Endothelial cell of umbilical vein (primary cell): ENCODE results near the gene GALNT9.

ENCODE experiments used
- GATA2 ChIP-seq: IDR thresholded peaks from 2 replicates; pipeline ENCODE4 v1.7.0; 2011; ENCODE audit warnings: low read depth, mild to moderate bottlenecking, moderate library complexity, mixed read lengths, low read length; ENCODE audit not compliant: insufficient read length, insufficient read depth
- POLR2A ChIP-seq: IDR thresholded peaks from 2 replicates; pipeline ENCODE4 v1.6.1; 2012; ENCODE audit warnings: low read depth, mild to moderate bottlenecking, control low read depth, low read length
- POLR2AphosphoS5 ChIP-seq: IDR thresholded peaks from 2 replicates; pipeline ENCODE4 v1.6.1; 2012; ENCODE audit warnings: low read depth, mild to moderate bottlenecking, control low read depth, low read length, moderate library complexity; ENCODE audit not compliant: insufficient read depth
- TF ChIP-seq, protein P1 (sequence below), 2 donors: IDR thresholded peaks; 1 replicate in 1 of 2; 2 replicates in 1 of 2; pipeline ENCODE4 v1.5.1; 2011; ENCODE audit warnings: low read length in 2 of 2, mild to moderate bottlenecking in 2 of 2, moderate library complexity in 2 of 2, control low read depth in 1 of 2, inconsistent platforms in 1 of 2, low read depth in 1 of 2; ENCODE audit not compliant: insufficient read depth in 1 of 2; ENCODE audit errors: extremely low read depth in 1 of 2

DNA sequence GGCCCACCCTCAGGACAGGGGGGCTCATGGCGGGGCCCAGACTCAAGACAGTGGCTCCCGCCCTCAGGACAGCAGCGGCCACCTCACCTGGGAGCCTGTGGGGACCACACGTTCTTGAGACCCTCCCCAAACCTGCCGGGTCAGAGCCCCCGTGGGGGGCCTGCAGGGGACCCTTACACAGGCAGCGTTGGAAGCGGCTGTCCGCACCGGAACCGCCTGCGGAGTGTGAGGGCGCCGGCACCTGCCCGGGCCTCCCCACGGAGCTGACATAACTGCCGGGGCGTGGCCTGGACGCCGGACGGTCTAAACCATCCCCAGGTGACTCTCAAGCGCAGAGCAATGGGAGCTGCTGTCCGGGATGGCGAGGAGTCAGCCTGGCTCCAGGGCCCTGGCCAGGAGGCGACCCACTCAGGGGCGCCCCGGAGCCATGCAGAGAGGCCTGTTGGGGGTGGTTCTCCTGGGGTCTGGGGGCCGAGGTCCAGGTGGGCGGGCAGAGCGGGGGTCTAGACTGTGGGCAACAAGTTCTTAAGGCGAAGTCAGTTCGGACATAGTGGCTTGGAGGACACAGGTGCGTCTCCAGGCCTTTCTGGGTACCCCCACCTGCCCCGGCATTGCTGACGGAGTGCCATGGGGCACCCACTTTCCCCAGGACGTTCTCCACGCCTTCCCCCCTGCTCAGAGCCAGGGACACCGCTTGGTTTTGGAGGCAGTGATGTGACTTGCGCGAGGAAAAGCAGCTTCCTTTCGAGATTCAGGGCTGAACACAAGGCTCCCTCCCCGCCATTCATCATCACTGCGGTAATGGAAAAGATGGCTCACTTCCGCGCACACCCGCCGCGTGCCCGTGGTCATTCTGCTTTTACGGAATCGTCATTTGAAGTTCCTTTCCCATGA lies 23.2 kb downstream of the GALNT9 start:
- TF ChIP-seq GATA2 (no peak), POLR2AphosphoS5 (no peak), POLR2A (no peak)
- TF ChIP-seq, protein P1, sequence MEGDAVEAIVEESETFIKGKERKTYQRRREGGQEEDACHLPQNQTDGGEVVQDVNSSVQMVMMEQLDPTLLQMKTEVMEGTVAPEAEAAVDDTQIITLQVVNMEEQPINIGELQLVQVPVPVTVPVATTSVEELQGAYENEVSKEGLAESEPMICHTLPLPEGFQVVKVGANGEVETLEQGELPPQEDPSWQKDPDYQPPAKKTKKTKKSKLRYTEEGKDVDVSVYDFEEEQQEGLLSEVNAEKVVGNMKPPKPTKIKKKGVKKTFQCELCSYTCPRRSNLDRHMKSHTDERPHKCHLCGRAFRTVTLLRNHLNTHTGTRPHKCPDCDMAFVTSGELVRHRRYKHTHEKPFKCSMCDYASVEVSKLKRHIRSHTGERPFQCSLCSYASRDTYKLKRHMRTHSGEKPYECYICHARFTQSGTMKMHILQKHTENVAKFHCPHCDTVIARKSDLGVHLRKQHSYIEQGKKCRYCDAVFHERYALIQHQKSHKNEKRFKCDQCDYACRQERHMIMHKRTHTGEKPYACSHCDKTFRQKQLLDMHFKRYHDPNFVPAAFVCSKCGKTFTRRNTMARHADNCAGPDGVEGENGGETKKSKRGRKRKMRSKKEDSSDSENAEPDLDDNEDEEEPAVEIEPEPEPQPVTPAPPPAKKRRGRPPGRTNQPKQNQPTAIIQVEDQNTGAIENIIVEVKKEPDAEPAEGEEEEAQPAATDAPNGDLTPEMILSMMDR (IDR thresholded peaks at IDR 0.05; ENCODE audit: extremely low read depth in 1 of 2, insufficient read depth in 1 of 2, low read depth in 1 of 2, low read length in 2 of 2) = no peak
